Fibroblast of lung (primary cell): ENCODE results near the gene EDARADD. TPM values are rescaled to one million over a fixed set of nuclear protein-coding genes. Genes with fewer than 3 reads are reported as not detected.

Experiments used
- DNase-seq, 2 donors: peaks; one replicate each; pipeline versions ENCODE4 v3.0.0 to v3.0.0-alpha.2; 2010; ENCODE audit warnings: low read depth in 2 of 2
- H2AFZ ChIP-seq: 2 replicates; pipeline ENCODE4 v1.5.1; 2012; ENCODE audit warnings: low read length, control low read depth, inconsistent platforms
- H3K27ac ChIP-seq: 2 replicates; pipeline ENCODE4 v1.5.1; 2011; ENCODE audit warnings: low read length, control low read depth; ENCODE audit not compliant: insufficient read depth
- H3K27me3 ChIP-seq: 2 replicates; pipeline ENCODE4 v1.5.1; 2011; ENCODE audit warnings: mild to moderate bottlenecking, low read length; ENCODE audit not compliant: control insufficient read depth, insufficient read depth
- H3K36me3 ChIP-seq: 2 replicates; pipeline ENCODE4 v1.5.1; 2011; ENCODE audit warnings: low read length; ENCODE audit not compliant: control insufficient read depth, insufficient read depth
- H3K4me1 ChIP-seq: 2 replicates; pipeline ENCODE4 v1.5.1; 2011; ENCODE audit warnings: low read length; ENCODE audit not compliant: control insufficient read depth, insufficient read depth; ENCODE audit errors: extremely low read depth
- H3K4me2 ChIP-seq: 2 replicates; pipeline ENCODE4 v1.5.1; 2011; ENCODE audit warnings: low read length, control low read depth; ENCODE audit not compliant: insufficient read depth; ENCODE audit errors: extremely low read depth
- H3K4me3 ChIP-seq, 4 experiments: fragments of 200-600 bp in 1 of 4; sonication (generic) in 1 of 4; replicated peaks in 1 of 4; 2 replicates each; pipeline ENCODE4 v1.5.1; 2011 to 2016; ENCODE audit warnings: low read length in 4 of 4, low read depth in 3 of 4, mild to moderate bottlenecking in 3 of 4, control low read depth in 2 of 4, inconsistent platforms in 1 of 4, mixed read lengths in 1 of 4; ENCODE audit not compliant: insufficient read depth in 1 of 4; ENCODE audit errors: control extremely low read depth in 1 of 4
- H3K79me2 ChIP-seq: 2 replicates; pipeline ENCODE4 v1.5.1; 2012; ENCODE audit warnings: mild to moderate bottlenecking, low read length, inconsistent platforms; ENCODE audit not compliant: control insufficient read depth, insufficient read depth
- H3K9ac ChIP-seq: 2 replicates; pipeline ENCODE4 v1.5.1; 2011; ENCODE audit warnings: mild to moderate bottlenecking, low read length, control low read depth; ENCODE audit not compliant: insufficient read depth
- H3K9me3 ChIP-seq: 2 replicates; pipeline ENCODE4 v1.5.1; 2012; ENCODE audit warnings: low read depth, low read length; ENCODE audit not compliant: control insufficient read depth, insufficient read depth
- H4K20me1 ChIP-seq: 2 replicates; pipeline ENCODE4 v1.5.1; 2011; ENCODE audit warnings: low read length; ENCODE audit not compliant: control insufficient read depth, insufficient read depth; ENCODE audit errors: extremely low read depth
- EZH2 ChIP-seq: IDR thresholded peaks from 2 replicates; pipeline ENCODE4 v1.5.1; 2012; ENCODE audit warnings: low read length, control low read depth, mild to moderate bottlenecking; ENCODE audit errors: missing control alignments
- polyA plus RNA-seq, 2 donors: library from polyadenylated mRNA; depleted of rRNA in 1 of 2; stranded (reverse) in 1 of 2; unstranded in 1 of 2; fragments of >200 nt; gene quantifications; 2 replicates each; pipeline ENCODE4 v1.2.1, GENCODE V29; 2011 to 2012; ENCODE audit warnings: missing spikeins in 1 of 2
- total RNA-seq: library from RNA; depleted of rRNA; stranded (reverse); fragments of >200 nt; gene quantifications from 2 replicates; pipeline ENCODE4 v1.2.1, GENCODE V29; 2014
- TF ChIP-seq, protein P1 (sequence below), 2 donors: IDR thresholded peaks in 1 of 2; conservative IDR thresholded peaks in 1 of 2; 1 replicate in 1 of 2; 2 replicates in 1 of 2; pipeline ENCODE4 v1.5.1; 2011 to 2012; ENCODE audit warnings: low read length in 2 of 2, control low read depth in 1 of 2, inconsistent platforms in 1 of 2, low read depth in 1 of 2, mild to moderate bottlenecking in 1 of 2

EDARADD gene
- total and polyA plus RNA-seq, 2 donors (not counting 1 experiment from before 2014, with no cell fraction given): not detected

DNA sequence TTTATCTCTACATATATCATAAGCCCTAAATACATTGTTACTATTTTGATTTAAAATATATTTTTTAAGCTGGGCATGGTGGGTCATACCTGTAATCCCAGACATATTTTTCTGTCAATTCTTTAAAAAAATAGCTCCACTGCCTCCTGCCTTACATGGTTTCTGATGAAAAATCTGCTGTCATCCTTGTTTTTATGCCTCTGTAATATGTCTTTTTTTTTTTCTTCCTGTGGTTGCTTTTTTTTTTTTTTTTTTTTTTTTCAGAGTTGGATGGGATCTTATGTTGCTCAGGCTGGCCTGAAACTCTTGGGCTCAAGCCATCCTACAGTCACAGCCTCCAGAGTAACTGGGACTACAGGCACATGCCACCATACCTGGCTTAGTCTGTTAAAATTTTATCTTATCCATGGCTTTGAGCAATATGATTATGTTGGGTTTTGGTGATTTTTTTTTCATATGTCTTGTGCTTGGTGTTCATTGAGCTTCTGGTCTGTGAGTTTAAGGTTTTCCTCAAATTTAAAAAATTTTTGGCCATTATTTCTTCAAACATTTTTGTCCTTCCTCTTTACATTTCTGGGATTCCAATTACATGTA, 12.4 kb upstream of the EDARADD start:
- Histone ChIP-seq H2AFZ (no peak overlapping the region), H3K27ac (no peak overlapping the region), H3K36me3 (no peaks in the 10 kb centered on the region), H3K27me3 (no peaks in the 10 kb centered on the region), H3K9ac (no peak overlapping the region), H3K79me2 (no peaks in the 10 kb centered on the region), H3K9me3 (no peaks in the 10 kb centered on the region), H3K4me3 (no peak overlapping the region), H3K4me1 (no peaks in the 10 kb centered on the region), H4K20me1 (no peaks in the 10 kb centered on the region), H3K4me2 (no peak overlapping the region)
- DNase-seq: no peak
- TF ChIP-seq, protein P1, sequence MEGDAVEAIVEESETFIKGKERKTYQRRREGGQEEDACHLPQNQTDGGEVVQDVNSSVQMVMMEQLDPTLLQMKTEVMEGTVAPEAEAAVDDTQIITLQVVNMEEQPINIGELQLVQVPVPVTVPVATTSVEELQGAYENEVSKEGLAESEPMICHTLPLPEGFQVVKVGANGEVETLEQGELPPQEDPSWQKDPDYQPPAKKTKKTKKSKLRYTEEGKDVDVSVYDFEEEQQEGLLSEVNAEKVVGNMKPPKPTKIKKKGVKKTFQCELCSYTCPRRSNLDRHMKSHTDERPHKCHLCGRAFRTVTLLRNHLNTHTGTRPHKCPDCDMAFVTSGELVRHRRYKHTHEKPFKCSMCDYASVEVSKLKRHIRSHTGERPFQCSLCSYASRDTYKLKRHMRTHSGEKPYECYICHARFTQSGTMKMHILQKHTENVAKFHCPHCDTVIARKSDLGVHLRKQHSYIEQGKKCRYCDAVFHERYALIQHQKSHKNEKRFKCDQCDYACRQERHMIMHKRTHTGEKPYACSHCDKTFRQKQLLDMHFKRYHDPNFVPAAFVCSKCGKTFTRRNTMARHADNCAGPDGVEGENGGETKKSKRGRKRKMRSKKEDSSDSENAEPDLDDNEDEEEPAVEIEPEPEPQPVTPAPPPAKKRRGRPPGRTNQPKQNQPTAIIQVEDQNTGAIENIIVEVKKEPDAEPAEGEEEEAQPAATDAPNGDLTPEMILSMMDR (conservative IDR thresholded peaks at IDR 0.05 in 1 of 2, IDR thresholded peaks at IDR 0.05 in 1 of 2; ENCODE audit: low read depth in 1 of 2, low read length in 2 of 2): no peak
- no peak for TF ChIP-seq EZH2

GRCh38 chr1:236388332-236388731, 5.8 kb upstream of the EDARADD start:
- no peak overlapping the region for H3K4me3 ChIP-seq
- H3K36me3 ChIP-seq: no peaks in the 10 kb centered on the region
- H3K9me3 ChIP-seq: no peaks in the 10 kb centered on the region
- H3K79me2 ChIP-seq: no peaks in the 10 kb centered on the region
- no peak overlapping the region for H2AFZ ChIP-seq
- no peak for TF ChIP-seq EZH2
- TF ChIP-seq, protein P1 (conservative IDR thresholded peaks at IDR 0.05 in 1 of 2, IDR thresholded peaks at IDR 0.05 in 1 of 2; ENCODE audit: low read depth in 1 of 2, low read length in 2 of 2): no peak
- no peak overlapping the region for H3K9ac ChIP-seq
- no peak overlapping the region for H3K4me2 ChIP-seq
- H3K27ac ChIP-seq: no peak overlapping the region
- no peak for DNase-seq
- no peaks in the 10 kb centered on the region for H4K20me1 ChIP-seq
- no peaks in the 10 kb centered on the region for H3K27me3 ChIP-seq
- no peaks in the 10 kb centered on the region for H3K4me1 ChIP-seq

DNA sequence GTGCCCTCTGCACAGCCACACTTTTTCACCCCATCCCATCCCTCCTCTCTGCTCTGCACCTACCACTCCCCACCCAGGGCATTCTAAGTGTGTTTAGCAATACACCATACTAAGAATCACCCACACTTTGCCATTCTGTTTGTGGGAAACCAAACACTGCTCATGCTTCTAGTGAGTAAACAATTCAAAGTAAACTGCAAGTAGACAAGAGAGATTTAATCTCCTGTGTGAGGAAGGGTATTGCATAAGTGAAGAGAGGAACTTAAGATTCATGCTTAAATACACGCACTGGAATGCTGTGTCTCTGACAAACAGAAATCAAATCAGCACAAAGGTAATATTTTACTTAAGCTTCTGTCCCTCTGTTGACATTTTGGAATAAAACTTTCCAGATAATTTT, 4.8 kb upstream of the EDARADD start:
- Histone ChIP-seq H4K20me1 (no peaks in the 10 kb centered on the region), H3K4me3 (no peak overlapping the region), H3K27ac (no peak overlapping the region), H3K9me3 (no peaks in the 10 kb centered on the region), H3K9ac (no peak overlapping the region), H3K4me2 (no peak overlapping the region), H3K36me3 (no peaks in the 10 kb centered on the region), H2AFZ (no peak overlapping the region), H3K4me1 (no peaks in the 10 kb centered on the region), H3K27me3 (no peaks in the 10 kb centered on the region), H3K79me2 (no peaks in the 10 kb centered on the region)
- TF ChIP-seq, protein P1 (conservative IDR thresholded peaks at IDR 0.05 in 1 of 2, IDR thresholded peaks at IDR 0.05 in 1 of 2; ENCODE audit: low read depth in 1 of 2, low read length in 2 of 2): no peak
- TF ChIP-seq EZH2: no peak
- no peak for DNase-seq
